ENCODE results near the gene HOXC12.

DNA sequence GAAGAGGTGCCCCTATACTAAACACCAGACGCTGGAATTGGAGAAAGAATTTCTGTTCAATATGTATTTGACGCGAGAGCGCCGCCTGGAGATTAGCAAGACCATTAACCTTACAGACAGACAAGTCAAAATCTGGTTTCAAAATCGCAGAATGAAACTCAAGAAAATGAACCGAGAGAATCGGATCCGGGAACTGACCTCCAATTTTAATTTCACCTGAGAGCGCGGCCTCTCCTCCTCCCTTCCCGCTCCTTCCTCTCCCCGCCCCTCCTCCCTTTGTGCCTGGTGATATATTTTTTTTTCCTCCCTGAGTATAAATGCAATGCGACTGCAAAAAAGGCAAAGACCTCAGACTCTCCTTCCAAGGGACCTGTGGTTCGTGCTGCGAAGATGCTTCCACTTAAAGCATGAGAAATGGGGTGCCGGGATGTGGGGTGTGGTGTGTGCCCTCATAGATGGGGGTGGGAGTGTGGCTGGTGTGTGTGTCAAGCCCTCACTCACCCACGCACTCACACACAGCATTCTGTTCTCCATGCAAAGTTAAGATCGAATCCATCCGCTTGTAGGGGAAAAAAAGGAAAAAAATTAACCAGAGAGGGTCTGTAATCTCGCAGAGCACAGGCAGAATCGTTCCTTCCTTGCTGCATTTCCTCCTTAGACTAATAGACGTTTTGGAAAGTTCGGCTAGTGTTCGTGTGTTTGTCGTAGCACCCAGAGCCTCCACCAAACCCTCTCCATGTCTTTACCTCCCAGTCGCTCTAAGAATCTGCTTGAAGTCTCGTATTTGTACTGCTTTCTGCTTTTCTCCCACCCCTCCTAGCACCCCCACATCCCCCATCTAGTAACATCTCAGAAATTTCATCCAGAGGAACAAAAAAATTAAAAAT, 34.8 kb downstream of the HOXC12 start:
- TF ChIP-seq EP300 (IDR thresholded peaks at IDR 0.05) = no peak
- no peak for TF ChIP-seq POLR2AphosphoS5 (IDR thresholded peaks at IDR 0.05)

All from upper lobe of left lung (tissue), 4 donors.